H9 (cell line): Measurements from ENCODE around the gene ARL16. TPM values are rescaled to one million over a fixed set of nuclear protein-coding genes. Genes with fewer than 3 reads are reported as not detected.

Experiments
- DNase-seq: peaks from one replicate; pipeline ENCODE4 v3.0.0-alpha.2; 2017
- H2AFZ ChIP-seq: one replicate; pipeline ENCODE4 v1.6.1; 2013; ENCODE audit warnings: mild to moderate bottlenecking, low read length, control low read depth, moderate library complexity
- H2AK5ac ChIP-seq: 2 replicates; pipeline ENCODE4 v1.6.1; 2013; ENCODE audit warnings: low read length, control low read depth, mixed read lengths; ENCODE audit not compliant: insufficient read length
- H2BK120ac ChIP-seq: one replicate; pipeline ENCODE4 v1.6.1; 2013; ENCODE audit warnings: low read depth, mild to moderate bottlenecking, low read length, control low read depth, inconsistent platforms; ENCODE audit not compliant: poor library complexity, severe bottlenecking
- H2BK12ac ChIP-seq: 2 replicates; pipeline ENCODE4 v1.6.1; 2013; ENCODE audit warnings: low read length, control low read depth, mixed read lengths, low read depth; ENCODE audit not compliant: insufficient read length
- H2BK15ac ChIP-seq: 2 replicates; pipeline ENCODE4 v1.6.1; 2013; ENCODE audit warnings: low read depth, low read length, control low read depth
- H2BK20ac ChIP-seq: one replicate; pipeline ENCODE4 v1.6.1; 2013; ENCODE audit warnings: low read depth, mild to moderate bottlenecking, low read length, control low read depth, inconsistent platforms; ENCODE audit not compliant: poor library complexity, severe bottlenecking
- H2BK5ac ChIP-seq: 2 replicates; pipeline ENCODE4 v1.6.1; 2013; ENCODE audit warnings: low read length, control low read depth, mixed read lengths; ENCODE audit not compliant: insufficient read length
- H3K14ac ChIP-seq: 2 replicates; pipeline ENCODE4 v1.6.1; 2013; ENCODE audit warnings: low read length, control low read depth; ENCODE audit not compliant: insufficient read depth
- H3K18ac ChIP-seq: 2 replicates; pipeline ENCODE4 v1.6.1; 2013; ENCODE audit warnings: low read depth, mild to moderate bottlenecking, mixed read lengths, low read length, control low read depth; ENCODE audit not compliant: insufficient read length
- H3K23ac ChIP-seq: 2 replicates; pipeline ENCODE4 v1.6.1; 2013; ENCODE audit warnings: low read length, control low read depth, mixed read lengths, low read depth; ENCODE audit not compliant: insufficient read length
- H3K23me2 ChIP-seq: 2 replicates; pipeline ENCODE4 v1.6.1; 2013; ENCODE audit warnings: low read depth, mild to moderate bottlenecking, mixed read lengths, low read length, control low read depth; ENCODE audit not compliant: insufficient read length, poor library complexity, severe bottlenecking
- H3K27ac ChIP-seq: 2 replicates; pipeline ENCODE4 v1.5.1; 2013; ENCODE audit warnings: low read length, control low read depth, mixed read lengths, low read depth; ENCODE audit not compliant: insufficient read length
- H3K27me3 ChIP-seq: 2 replicates; pipeline ENCODE4 v1.6.1; 2013; ENCODE audit warnings: low read length, control low read depth, inconsistent platforms; ENCODE audit not compliant: insufficient read depth
- H3K4ac ChIP-seq: 2 replicates; pipeline ENCODE4 v1.6.1; 2013; ENCODE audit warnings: low read depth, mild to moderate bottlenecking, control low read depth, inconsistent platforms, low read length, moderate library complexity
- H3K4me1 ChIP-seq: 2 replicates; pipeline ENCODE4 v1.6.1; 2013; ENCODE audit warnings: low read length, control low read depth, inconsistent platforms; ENCODE audit not compliant: insufficient read depth
- H3K4me2 ChIP-seq: 2 replicates; pipeline ENCODE4 v1.6.1; 2013; ENCODE audit warnings: low read length, control low read depth, mixed read lengths; ENCODE audit not compliant: insufficient read length, insufficient read depth
- H3K56ac ChIP-seq: 2 replicates; pipeline ENCODE4 v1.6.1; 2013; ENCODE audit warnings: low read depth, mild to moderate bottlenecking, mixed read lengths, low read length, control low read depth; ENCODE audit not compliant: insufficient read length
- H3K79me1 ChIP-seq: 2 replicates; pipeline ENCODE4 v1.6.1; 2013; ENCODE audit warnings: low read depth, mild to moderate bottlenecking, moderate library complexity, low read length, control low read depth, inconsistent platforms; ENCODE audit not compliant: insufficient read depth, poor library complexity, severe bottlenecking
- H3K79me2 ChIP-seq: 2 replicates; pipeline ENCODE4 v1.6.1; 2013; ENCODE audit warnings: low read length, control low read depth, inconsistent platforms; ENCODE audit not compliant: insufficient read depth
- H3K9ac ChIP-seq: 2 replicates; pipeline ENCODE4 v1.6.1; 2013; ENCODE audit warnings: low read length, control low read depth, mixed read lengths; ENCODE audit not compliant: insufficient read length; ENCODE audit errors: extremely low read depth
- H3K9me3 ChIP-seq: one replicate; pipeline ENCODE4 v1.6.1; 2013; ENCODE audit warnings: low read depth, low read length, inconsistent platforms; ENCODE audit not compliant: control insufficient read depth
- H3T11ph ChIP-seq: one replicate; pipeline ENCODE4 v1.6.1; 2013; ENCODE audit warnings: mild to moderate bottlenecking, low read length, control low read depth, inconsistent platforms
- H4K20me1 ChIP-seq: one replicate; pipeline ENCODE4 v1.6.1; 2013; ENCODE audit not compliant: control insufficient read depth, insufficient read length, insufficient read depth
- H4K5ac ChIP-seq: 2 replicates; pipeline ENCODE4 v1.6.1; 2013; ENCODE audit warnings: low read depth, mild to moderate bottlenecking, mixed read lengths, low read length, control low read depth; ENCODE audit not compliant: insufficient read length
- H4K8ac ChIP-seq: replicated peaks from 2 replicates; pipeline ENCODE4 v1.6.1; 2013; ENCODE audit warnings: low read length, control low read depth, mixed read lengths, low read depth; ENCODE audit not compliant: insufficient read length
- H4K91ac ChIP-seq: 2 replicates; pipeline ENCODE4 v1.6.1; 2013; ENCODE audit warnings: low read depth, mild to moderate bottlenecking, moderate library complexity, mixed read lengths, low read length, control low read depth; ENCODE audit not compliant: insufficient read length
- H3K27ac Mint-ChIP-seq, 3 experiments: 2 replicates in 2 of 3; 3 replicates in 1 of 3; pipeline ENCODE4 v1.8.0; 2020 to 2021; ENCODE audit warnings: mixed read lengths in 3 of 3, mild to moderate bottlenecking in 1 of 3, moderate library complexity in 1 of 3
- H3K27me3 Mint-ChIP-seq: 2 replicates; pipeline ENCODE4 v1.8.0; 2021; ENCODE audit warnings: low read depth, mild to moderate bottlenecking, moderate library complexity, mixed read lengths
- H3K36me3 Mint-ChIP-seq, 3 experiments: 2 replicates in 2 of 3; 3 replicates in 1 of 3; pipeline ENCODE4 v1.8.0; 2020 to 2021; ENCODE audit warnings: low read depth in 3 of 3, mixed read lengths in 3 of 3; ENCODE audit not compliant: insufficient read depth in 1 of 3
- H3K4me1 Mint-ChIP-seq, 2 experiments: 2 replicates each; pipeline ENCODE4 v1.8.0; 2020; ENCODE audit warnings: mixed read lengths in 2 of 2
- H3K4me3 Mint-ChIP-seq, 2 experiments: 2 replicates in 1 of 2; 3 replicates in 1 of 2; pipeline ENCODE4 v1.8.0; 2020 to 2021; ENCODE audit warnings: mild to moderate bottlenecking in 2 of 2, mixed read lengths in 2 of 2, moderate library complexity in 1 of 2
- H3K9me3 Mint-ChIP-seq, 2 experiments: 2 replicates in 1 of 2; 3 replicates in 1 of 2; pipeline ENCODE4 v1.8.0; 2020; ENCODE audit warnings: mild to moderate bottlenecking in 2 of 2, mixed read lengths in 2 of 2, moderate library complexity in 1 of 2
- WGBS: extraction: QIAGEN DNeasy Blood & Tissue Kit; methylation state at CpG from one replicate; pipeline ENCODE4 v1.1.7; 2013; ENCODE audit warnings: missing lambda C conversion rate, low lambda C conversion rate, mixed read lengths; ENCODE audit not compliant: insufficient read length; ENCODE audit errors: extremely low coverage; 5-methylcytosine and 5-hydroxymethylcytosine counted together
- total RNA-seq: library from RNA; stranded (reverse); gene quantifications from 2 replicates; pipeline ENCODE4 v1.2.1, GENCODE V29; 2021
- TF ChIP-seq, protein P1 (sequence below): fragments of 200-600 bp; sonication (generic); conservative IDR thresholded peaks from 3 replicates; pipeline ENCODE4 v1.8.0; 2021; ENCODE audit warnings: antibody characterized with exemption, mild to moderate bottlenecking

ARL16 gene
- total RNA-seq, 1 experiment from 2014 or later = 58.6 TPM

DNA sequence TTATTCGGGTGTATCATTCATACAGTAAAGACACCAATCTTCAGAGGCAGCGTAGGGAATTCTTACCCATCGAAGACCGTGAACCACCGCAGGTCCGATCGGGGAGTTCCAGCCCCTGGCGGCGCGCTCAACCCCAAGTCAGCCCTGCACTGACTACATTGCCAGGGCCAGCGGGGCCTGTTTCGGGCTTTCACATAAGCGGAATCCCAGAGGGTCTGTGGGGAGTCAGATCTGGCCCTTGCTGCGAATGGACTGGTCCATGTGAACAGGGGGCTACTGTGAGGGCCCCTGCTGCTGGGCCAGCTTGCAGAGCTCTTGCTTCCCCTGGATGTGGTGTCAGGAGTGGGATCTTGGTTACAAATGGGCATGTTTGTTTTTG is 34.9 kb downstream of the ARL16 start:
- WGBS = no CpG with 5 or more reads among the region's 14 CpGs
- H3K79me1 ChIP-seq = no peaks in the 10 kb centered on the region
- no peaks in the 10 kb centered on the region for H4K20me1 ChIP-seq
- Mint-ChIP-seq H3K27ac (no peak overlapping the region), H3K4me1 (peaks cover 13 to 15% of the 10 kb centered on the region in 2 experiments), H3K4me3 (0 out of 5 replicates have a peak overlapping the region, but pooled peaks of 1 of the 2 experiments have one; percentile 48), H3K36me3 (no peaks in the 10 kb centered on the region), H3K27me3 (peaks cover 2% of the 10 kb centered on the region), H3K9me3 (no peaks in the 10 kb centered on the region; a peak in 2 of 5 replicates)
- H3K56ac ChIP-seq = no peak overlapping the region
- H3K27me3 ChIP-seq = no peaks in the 10 kb centered on the region; the same call in 1 of the 2 replicates
- no peaks in the 10 kb centered on the region for H3K79me2 ChIP-seq
- no peak overlapping the region for H2AFZ ChIP-seq
- H2BK15ac ChIP-seq = no peak overlapping the region
- H4K91ac ChIP-seq = no peak overlapping the region
- H2AK5ac ChIP-seq = no peak overlapping the region
- no peak overlapping the region for H2BK120ac ChIP-seq
- peak; percentile 47 for DNase-seq
- H3K23me2 ChIP-seq = no peaks in the 10 kb centered on the region
- H3K9me3 ChIP-seq = no peaks in the 10 kb centered on the region
- H3K27ac ChIP-seq = no peak overlapping the region
- H2BK5ac ChIP-seq = no peak overlapping the region
- no peak overlapping the region for H3K14ac ChIP-seq
- no peak overlapping the region for H2BK20ac ChIP-seq
- no peak overlapping the region for H3K4me2 ChIP-seq
- H4K8ac ChIP-seq = no peak overlapping the region
- H3K4me1 ChIP-seq = peaks cover 3% of the 10 kb centered on the region; the same call in 1 of the 2 replicates
- H2BK12ac ChIP-seq = no peak overlapping the region
- no peak overlapping the region for H3K9ac ChIP-seq
- TF ChIP-seq, protein P1, sequence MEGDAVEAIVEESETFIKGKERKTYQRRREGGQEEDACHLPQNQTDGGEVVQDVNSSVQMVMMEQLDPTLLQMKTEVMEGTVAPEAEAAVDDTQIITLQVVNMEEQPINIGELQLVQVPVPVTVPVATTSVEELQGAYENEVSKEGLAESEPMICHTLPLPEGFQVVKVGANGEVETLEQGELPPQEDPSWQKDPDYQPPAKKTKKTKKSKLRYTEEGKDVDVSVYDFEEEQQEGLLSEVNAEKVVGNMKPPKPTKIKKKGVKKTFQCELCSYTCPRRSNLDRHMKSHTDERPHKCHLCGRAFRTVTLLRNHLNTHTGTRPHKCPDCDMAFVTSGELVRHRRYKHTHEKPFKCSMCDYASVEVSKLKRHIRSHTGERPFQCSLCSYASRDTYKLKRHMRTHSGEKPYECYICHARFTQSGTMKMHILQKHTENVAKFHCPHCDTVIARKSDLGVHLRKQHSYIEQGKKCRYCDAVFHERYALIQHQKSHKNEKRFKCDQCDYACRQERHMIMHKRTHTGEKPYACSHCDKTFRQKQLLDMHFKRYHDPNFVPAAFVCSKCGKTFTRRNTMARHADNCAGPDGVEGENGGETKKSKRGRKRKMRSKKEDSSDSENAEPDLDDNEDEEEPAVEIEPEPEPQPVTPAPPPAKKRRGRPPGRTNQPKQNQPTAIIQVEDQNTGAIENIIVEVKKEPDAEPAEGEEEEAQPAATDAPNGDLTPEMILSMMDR = no peak
- no peak overlapping the region for H3K18ac ChIP-seq
- no peak overlapping the region for H4K5ac ChIP-seq
- no peak overlapping the region for H3K4ac ChIP-seq
- no peak overlapping the region for H3T11ph ChIP-seq
- H3K23ac ChIP-seq = no peak overlapping the region
